ENCODE results near the gene SPNS1. TPM values are rescaled to one million over a fixed set of nuclear protein-coding genes. Genes with fewer than 3 reads are reported as not detected.

The SPNS1 gene
- total RNA-seq, 3 donors from 2014 or later, result 15.1 to 19.5 (median 17.8) TPM

DNA sequence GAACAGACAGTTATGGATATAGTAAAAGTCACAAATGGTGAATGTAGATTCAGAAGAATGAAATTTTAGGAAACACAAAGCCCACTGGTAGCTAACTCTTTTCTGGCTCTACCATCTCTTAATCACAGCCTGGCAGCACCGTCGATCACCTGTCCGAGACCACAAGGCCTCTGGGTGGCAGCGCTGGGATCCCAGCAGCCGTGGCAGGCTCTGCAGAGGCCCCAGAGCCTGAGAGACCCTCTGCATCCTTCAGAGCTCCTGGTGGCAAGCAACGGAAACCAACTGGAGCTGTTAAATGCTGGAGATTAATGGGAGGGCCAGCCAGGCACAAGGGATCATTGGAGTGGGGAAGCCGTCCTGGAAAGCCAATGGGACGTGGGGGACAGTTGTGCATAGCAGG is 36.5 kb downstream of the SPNS1 start:
- Histone ChIP-seq H3K36me3 (no peaks in the 10 kb centered on the region), H3K27me3 (no peaks in the 10 kb centered on the region), H3K27ac (no peak overlapping the region), H3K9me3 (no peaks in the 10 kb centered on the region), H3K4me1 (no peaks in the 10 kb centered on the region), H3K4me3 (no peak overlapping the region)
- intact Hi-C loops (cut with DNase I; ENCODE audit: low total_unique reads), result no loop called here
- no peak for DNase-seq (ENCODE audit: low spot score in 2 of 2)
- TF ChIP-seq POLR2A (IDR thresholded peaks at IDR 0.05) (no peak), POLR2AphosphoS5 (IDR thresholded peaks at IDR 0.05) (no peak), CTCF (IDR thresholded peaks at IDR 0.05) (no peak)

GRCh38 chr16:29011851-29012250 is 37.3 kb downstream of the SPNS1 start:
- no peaks in the 10 kb centered on the region for H3K9me3 ChIP-seq
- H3K27me3 ChIP-seq, result no peaks in the 10 kb centered on the region
- DNase-seq (ENCODE audit: low spot score in 2 of 2), result no peak
- TF ChIP-seq CTCF (IDR thresholded peaks at IDR 0.05) (no peak), POLR2AphosphoS5 (IDR thresholded peaks at IDR 0.05) (no peak), POLR2A (IDR thresholded peaks at IDR 0.05) (no peak)
- H3K36me3 ChIP-seq, result no peaks in the 10 kb centered on the region
- intact Hi-C loops (cut with DNase I; ENCODE audit: low total_unique reads), result no loop called here
- no peaks in the 10 kb centered on the region for H3K4me1 ChIP-seq
- no peak overlapping the region for H3K27ac ChIP-seq
- H3K4me3 ChIP-seq, result no peak overlapping the region

DNA sequence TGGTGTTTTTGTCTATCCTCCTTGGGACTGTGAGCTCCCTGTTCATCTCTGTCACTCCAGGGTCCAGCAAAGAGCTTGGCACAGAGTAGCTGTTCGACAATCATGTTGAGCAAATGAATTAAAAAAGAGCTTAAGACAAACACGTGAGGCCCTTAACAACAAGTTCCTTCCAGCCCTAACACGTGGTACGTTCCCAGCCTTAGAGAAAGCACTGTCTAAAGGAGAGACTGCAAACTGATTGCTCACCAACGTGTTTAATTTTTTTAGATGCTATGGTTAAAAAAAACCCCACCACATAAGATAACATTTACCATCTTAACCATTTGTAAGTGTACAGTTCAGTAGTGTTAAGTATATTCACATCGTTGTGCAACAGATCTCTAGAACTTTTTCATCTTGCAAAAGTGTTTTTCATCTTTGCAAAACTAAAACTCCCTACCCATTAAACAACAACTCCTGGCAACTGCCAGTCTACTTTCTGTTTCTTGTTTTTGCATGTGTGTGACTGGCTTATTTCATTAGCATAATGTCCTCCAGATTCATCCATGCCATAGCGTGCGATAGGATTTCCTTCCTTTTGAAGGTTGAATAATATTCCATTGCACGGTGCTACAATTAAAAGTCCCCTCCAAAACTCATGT is 38.5 kb downstream of the SPNS1 start:
- DNase-seq (ENCODE audit: low spot score in 2 of 2), result no peak
- Histone ChIP-seq H3K9me3 (no peaks in the 10 kb centered on the region), H3K4me1 (no peaks in the 10 kb centered on the region), H3K27me3 (no peaks in the 10 kb centered on the region), H3K4me3 (no peak overlapping the region), H3K36me3 (no peaks in the 10 kb centered on the region), H3K27ac (no peak overlapping the region)
- intact Hi-C loops (cut with DNase I; ENCODE audit: low total_unique reads), result no loop called here
- TF ChIP-seq POLR2A (IDR thresholded peaks at IDR 0.05), result no peak
- no peak for TF ChIP-seq POLR2AphosphoS5 (IDR thresholded peaks at IDR 0.05)
- TF ChIP-seq CTCF (IDR thresholded peaks at IDR 0.05), result no peak

DNA sequence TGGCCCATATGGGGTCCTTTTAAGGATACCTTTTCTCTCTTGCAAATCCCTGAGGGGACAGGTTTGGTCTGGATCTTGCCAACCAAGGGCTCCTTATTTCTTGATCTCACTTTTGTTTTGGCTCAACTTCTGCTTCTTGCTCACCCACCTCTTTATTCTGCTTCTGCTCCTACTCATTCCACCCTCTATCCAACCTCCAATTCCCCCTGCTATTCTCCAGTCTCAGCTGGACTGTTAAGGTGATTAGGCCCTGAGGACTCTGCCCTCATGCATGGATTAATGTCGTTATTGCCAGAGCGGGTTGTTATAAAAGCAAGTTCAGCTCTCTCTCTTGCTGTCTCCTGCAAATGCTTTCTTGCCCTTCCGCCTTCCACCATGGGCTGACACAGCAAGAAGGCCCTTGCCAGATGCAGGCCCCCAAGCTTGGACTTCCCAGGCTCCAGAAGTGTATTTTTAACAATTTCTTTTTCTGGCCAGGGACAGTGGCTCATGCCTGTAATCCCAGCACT is 40.0 kb downstream of the SPNS1 start:
- H3K4me3 ChIP-seq, result no peak overlapping the region
- no peaks in the 10 kb centered on the region for H3K9me3 ChIP-seq
- no peaks in the 10 kb centered on the region for H3K36me3 ChIP-seq
- no peak for DNase-seq (ENCODE audit: low spot score in 2 of 2)
- no peaks in the 10 kb centered on the region for H3K27me3 ChIP-seq
- H3K4me1 ChIP-seq, result no peaks in the 10 kb centered on the region
- TF ChIP-seq POLR2AphosphoS5 (IDR thresholded peaks at IDR 0.05) (no peak), POLR2A (IDR thresholded peaks at IDR 0.05) (no peak), CTCF (IDR thresholded peaks at IDR 0.05) (no peak)
- H3K27ac ChIP-seq, result no peak overlapping the region
- intact Hi-C loops (cut with DNase I; ENCODE audit: low total_unique reads), result no loop called here

DNA sequence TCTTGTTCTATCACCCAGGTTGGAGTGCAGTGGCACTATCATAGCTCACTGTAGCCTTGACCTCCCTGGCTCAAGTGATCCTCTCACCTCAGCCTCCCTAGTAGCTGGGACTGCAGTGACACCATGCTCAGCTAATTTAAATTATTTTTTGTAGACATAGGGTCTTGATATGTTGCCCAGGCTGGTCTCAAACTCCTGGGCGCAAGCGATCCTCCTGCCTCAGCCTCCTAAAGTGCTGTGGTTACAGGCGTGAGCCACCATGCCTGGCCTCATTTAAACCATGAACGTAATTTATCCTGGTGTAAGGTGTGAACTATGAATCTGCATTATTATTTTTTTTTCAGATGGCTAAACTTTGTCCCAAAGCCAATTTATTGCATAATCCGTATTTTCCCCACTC is 47.6 kb downstream of the SPNS1 start:
- H3K4me1 ChIP-seq, result no peaks in the 10 kb centered on the region
- TF ChIP-seq POLR2A (IDR thresholded peaks at IDR 0.05), result no peak
- TF ChIP-seq POLR2AphosphoS5 (IDR thresholded peaks at IDR 0.05), result no peak
- no peak for TF ChIP-seq CTCF (IDR thresholded peaks at IDR 0.05)

More for the DNA sequence above, 47.6 kb downstream of the SPNS1 start:
- intact Hi-C loops (cut with DNase I; ENCODE audit: low total_unique reads), result no loop called here
- Histone ChIP-seq H3K27me3 (no peaks in the 10 kb centered on the region), H3K4me3 (no peak overlapping the region), H3K27ac (no peak overlapping the region), H3K9me3 (no peaks in the 10 kb centered on the region), H3K36me3 (no peaks in the 10 kb centered on the region)
- no peak for DNase-seq (ENCODE audit: low spot score in 2 of 2)
